Stimulated activated CD4-positive, alpha-beta T cell treated with anti-CD3 and anti-CD28 coated beads, Interleukin-4, amount 100 ng/mL, for 48 hours (primary cell): ENCODE results near the gene ALLC.
A peak's percentile ranks its signal among the peaks of the same experiment; 100 is the strongest.

Experiments
- DNase-seq, 2 donors: peaks; one replicate each; pipeline ENCODE4 v3.0.0-alpha.2; 2020; ENCODE audit warnings: low read depth in 2 of 2

The ALLC gene

GRCh38 chr2:3639015-3639630 lies 18.9 kb upstream of the ALLC start:
- no peak for DNase-seq

DNA sequence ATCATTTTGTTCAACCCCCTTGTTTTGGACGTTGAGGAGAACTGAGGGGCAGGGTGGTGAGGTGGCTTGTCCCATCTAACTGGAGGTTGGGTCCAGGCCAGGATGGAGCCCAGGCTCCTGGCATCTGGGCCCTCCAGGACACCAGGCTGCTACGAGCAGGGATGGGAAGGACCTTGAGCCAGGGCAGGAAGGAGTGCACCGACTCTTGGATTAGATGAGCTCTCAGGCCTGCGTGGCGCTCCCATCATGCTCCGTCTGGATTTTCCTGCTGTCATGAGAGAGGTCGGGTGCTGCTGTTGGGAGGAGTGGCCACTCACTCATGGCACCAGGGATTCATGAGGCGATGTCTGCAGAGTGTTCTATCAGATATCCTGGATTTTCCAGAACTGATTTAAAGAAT lies 18.3 kb upstream of the ALLC start:
- DNase-seq: no peak

- no peak for DNase-seq
Measured at GRCh38 chr2:3641181-3641580, 16.8 kb upstream of the ALLC start.

- DNase-seq: no peak
Measured at GRCh38 chr2:3641841-3642421, 16.1 kb upstream of the ALLC start.

DNA sequence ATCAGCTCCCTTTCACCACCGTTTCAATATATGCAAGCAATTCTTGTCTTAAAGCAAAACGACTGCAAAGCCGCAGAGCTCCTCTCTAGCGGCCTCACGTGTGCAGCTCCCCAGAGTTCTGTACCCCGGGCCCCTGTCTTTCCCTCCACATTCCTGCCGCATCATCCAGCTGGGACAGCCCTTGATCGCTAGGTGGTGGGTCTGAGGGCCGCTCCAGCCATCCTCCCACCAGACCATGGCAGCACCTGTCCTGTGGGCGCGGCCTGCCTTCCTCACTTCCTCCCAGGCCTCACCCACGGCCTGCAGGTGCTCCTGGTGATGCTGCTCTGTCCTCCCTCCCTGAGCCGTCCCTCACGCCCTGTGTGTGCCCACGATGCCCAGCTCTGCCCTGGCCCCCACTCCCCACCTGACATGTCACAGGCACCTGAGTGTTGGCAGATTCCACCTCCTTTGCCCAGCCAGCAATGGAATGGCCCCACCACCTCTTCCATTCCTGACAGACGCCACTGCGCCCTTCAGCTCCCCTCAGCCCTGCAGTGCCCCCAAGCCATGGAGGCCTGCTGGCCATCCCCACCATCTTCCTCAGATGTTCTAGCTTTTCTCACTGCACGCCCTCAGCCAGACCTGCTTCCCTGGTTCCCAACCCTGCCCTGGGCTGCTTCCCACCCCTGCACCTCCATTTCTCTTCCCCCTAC lies 15.3 kb upstream of the ALLC start:
- no peak for DNase-seq

GRCh38 chr2:3643371-3644245 lies 14.4 kb upstream of the ALLC start:
- DNase-seq: no peak

DNA sequence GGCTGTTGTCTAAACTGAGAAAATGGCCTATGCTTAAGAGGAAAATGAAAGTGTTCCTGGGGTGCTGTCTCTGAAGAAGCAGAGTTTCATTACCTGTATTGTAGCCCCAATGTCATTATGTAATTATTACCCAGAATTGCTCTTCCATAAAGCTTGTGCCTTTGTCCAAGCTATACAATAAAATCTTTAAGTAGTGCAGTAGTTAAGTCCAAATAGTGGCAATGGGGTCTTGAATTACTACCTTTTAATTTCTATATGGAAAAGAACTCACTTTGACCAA lies 13.8 kb upstream of the ALLC start:
- DNase-seq: no peak

GRCh38 chr2:3644891-3645605 lies 13.0 kb upstream of the ALLC start:
- DNase-seq: no peak

DNA sequence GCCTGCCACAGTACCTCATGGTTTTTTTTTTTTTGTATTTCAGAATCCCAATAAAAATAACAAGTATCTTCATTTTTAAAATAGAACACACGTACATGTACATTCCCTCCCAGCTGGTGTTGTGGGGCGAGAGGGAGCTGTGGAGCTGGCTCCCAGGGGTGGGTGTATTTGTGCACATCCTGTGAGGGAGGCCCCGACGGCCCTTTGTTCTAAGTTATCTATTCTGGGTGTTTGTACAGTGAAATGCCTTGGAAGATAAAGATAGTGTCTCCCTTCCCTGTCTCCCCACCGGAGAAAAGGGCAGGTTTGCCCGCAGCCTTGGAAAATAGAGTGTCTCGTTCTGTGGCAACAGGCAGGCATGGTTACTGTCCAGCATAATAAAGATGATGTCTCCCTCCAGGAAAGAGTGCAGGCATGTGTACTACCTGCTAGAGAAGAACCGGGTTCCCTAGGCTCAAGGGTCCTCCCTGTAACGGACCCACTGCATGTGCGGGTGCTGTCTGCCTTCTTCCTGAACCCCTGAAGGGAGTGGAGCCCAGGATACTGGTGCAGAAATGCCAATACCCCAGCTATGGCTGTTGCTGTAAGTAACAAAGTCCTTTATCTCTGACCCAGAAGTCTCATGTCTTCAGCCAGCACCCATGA lies 12.1 kb upstream of the ALLC start:
- no peak for DNase-seq

DNA sequence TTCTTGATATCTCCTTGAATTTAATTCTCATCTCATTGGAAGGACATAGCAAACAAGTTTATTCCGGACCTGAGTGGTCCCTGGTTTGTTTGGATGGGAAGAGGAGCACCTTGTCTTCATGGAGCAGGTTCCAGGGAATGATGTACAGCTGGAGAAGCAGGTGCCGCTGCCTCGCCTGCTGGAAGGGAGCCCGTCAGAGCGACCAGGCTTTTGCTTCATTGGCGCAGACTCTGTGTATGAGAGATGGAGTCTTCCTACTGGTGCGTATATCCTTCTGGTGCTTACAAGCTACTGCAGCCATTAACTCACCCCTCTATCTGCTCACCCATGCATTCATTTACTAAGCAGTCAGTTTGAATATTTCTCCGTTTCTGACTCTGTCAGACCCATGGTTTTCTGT lies 11.6 kb upstream of the ALLC start:
- DNase-seq: no peak

DNA sequence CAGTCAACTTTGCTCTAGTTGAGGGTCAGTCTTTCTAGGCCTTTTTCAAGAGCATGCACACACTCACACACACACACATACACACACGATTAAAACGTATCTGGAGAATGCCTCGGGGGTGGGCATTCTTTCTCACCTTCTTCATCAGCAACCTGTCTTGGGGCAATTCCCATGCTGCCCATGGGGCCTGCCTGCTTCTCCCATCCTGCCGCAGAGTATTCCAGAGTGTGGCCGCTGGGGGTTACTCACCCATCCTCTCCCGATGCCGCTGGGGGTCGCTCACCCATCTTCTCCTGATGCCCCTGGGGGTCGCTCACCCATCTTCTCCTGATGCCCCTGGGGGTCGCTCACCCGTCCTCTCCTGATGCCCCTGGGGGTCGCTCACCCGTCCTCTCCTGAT lies 10.8 kb upstream of the ALLC start:
- DNase-seq: no peak

GRCh38 chr2:3647831-3648651 lies 10.0 kb upstream of the ALLC start:
- no peak for DNase-seq

DNA sequence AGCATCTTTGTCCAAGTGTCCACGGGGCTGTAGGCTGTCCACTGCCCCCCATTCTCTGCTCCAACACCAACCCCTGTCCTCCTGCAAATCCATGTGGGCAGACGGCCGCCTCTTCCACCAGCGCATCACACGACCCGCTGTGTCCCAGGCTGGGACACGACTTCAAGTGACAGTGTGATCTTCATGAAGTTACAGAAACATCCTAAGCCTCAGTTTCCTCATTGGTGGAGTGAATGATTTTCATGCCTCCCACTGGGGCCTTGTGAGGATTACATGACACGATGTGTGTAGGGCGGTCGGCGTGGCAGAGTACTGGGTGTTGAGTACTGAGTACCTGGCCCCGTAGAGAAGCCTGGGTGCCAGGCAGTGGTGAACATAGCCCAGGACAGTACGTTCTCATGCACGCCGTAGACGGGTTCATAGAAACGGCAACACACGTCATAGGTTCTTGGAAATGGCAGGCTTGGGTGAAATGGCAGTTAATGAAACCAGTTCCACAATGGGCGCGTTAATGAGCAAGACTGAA lies 9.3 kb upstream of the ALLC start:
- no peak for DNase-seq

- DNase-seq: no peak
Measured at GRCh38 chr2:3649581-3649980, 8.4 kb upstream of the ALLC start.

DNA sequence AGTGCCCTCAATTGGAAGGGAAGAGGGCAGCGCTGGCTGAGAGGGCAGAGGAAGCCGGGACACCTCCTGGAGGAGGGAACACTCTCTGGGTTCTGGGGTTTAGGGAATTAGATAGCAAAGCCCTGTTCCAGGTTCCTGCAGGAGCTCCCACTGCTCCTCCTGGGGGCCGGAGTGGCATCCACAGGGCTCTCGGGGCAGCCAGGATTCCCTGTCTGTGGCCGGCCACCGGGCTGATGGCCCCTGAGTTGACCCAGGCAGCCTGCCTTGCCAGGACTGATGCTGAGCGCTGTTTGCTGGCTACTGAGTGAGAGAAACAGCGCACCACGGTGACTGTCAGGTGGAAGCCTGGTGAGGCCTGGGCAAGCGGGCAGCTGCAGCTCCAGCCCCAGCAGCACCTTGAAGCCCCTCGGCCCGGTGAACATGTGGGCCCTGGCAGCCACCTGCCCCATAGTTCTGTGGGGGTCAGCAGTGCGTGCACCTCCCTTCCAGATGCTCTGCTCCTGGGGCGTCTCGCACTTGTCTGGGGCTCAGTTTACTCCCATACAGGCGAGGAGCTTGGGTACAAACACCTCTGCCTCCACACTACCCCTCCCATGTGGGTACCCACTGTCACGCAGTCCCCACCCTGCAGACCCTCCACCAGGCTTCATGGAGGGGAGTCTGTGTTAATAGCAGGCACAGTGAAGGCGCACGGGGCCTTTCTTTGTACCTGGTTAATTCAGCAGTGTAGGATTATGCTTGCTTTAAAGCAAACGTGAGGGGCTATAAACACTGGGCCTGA lies 7.7 kb upstream of the ALLC start:
- no peak for DNase-seq

- DNase-seq: peak; percentile 36 to 60
Measured at GRCh38 chr2:3651691-3652648, 6.0 kb upstream of the ALLC start.

DNA sequence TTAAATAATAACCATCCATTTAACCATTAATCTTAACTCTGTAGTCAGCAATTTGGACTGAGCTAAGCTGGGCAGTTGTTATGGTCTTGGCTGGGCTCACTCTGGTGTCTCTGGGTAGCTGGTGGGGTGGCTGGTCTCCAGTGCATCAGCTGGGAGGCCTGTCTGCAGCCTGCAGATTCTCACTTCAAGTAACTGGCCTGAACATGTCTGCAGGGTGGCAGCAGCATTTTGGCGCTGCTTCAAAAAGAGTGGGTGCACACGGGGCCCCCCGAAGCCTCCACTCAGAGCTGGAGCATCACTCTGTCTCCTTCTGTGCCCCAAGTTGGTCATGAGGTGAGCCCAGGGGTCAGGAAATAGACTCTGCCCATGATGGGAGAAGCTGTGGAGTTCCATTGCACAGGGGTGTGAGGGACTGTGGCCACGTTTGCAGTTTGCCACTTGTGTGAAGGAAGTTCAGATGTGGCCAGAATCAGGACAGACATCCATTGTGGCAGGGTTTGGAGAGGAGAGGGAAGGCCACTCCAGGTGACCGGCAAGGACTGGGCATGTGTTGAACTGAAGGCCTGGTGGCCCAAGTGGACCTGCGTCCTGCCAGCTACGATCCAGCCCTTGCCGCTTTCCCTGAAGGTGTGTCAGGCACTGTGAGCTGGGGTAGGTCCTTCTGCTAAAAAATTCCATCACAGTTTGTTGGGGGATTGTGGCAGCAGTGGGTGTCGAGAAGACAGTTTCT lies 4.9 kb upstream of the ALLC start:
- no peak for DNase-seq

DNA sequence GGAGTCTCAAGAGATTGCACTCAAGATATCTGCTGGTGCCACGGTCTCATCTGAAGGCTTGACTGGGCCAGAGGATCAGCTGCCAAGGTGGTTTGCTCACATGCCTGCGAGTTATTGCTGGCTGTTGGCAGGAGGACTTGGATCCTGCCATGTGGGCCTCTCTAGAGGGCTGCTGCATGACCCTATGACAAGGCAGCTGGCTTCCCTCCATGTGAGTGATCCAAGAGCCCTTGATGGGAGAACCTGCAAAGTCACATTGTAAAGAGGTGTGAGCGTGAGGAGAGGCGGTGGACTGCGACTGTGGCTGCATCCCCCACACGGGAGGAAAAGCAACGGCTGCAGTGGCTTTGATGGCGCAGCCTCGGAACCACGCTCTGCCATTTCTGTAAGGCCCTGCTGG lies 4.0 kb upstream of the ALLC start:
- no peak for DNase-seq
